Stromal cell of bone marrow (primary cell): Measurements from ENCODE around the gene TBC1D4.
A peak's percentile ranks its signal among the peaks of the same experiment; 100 is the strongest.
"Not testable (repeated sequence)": the region's sequence is repeated elsewhere in the genome, so short reads cannot be mapped to it uniquely, and the experiment has no call there.

Experiments
- DNase-seq: peaks from one replicate; pipeline ENCODE4 v3.0.0-alpha.2; 2012; ENCODE audit warnings: low read depth

TBC1D4 gene

DNA sequence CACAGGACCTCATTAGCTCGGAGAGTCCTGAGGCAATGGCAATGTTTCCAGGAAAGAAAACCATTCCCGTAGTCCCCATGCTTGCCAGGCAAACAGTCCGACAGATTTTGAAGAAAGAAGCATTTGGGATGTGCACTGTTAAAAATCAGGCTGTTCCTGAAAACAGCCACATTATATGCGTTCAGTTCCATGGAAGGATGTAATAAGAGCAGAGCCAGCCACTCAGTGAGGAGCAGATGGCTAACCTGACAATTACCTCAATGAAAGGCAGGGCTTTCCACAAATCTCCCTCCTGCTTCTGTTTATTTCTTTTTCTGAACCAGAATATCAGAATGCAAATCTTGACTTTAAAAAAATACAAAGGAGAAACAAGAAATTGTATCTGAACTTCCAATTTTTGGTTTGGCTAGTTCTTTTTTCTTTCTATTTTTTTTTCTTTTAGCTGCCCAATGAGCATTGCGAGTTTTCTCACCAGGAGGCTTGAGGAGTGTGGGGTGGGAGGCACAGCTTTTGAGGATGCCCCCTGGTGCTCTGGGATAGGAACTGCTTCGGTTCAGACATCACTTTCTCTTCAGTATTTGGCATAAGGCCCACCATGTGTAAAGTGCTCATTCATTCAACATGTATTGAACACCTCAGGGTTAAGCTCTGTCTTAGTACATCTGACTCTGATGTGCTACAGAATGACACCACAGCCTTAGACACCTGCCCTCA is 124.2 kb downstream of the TBC1D4 start:
- DNase-seq: peak; percentile 33

DNA sequence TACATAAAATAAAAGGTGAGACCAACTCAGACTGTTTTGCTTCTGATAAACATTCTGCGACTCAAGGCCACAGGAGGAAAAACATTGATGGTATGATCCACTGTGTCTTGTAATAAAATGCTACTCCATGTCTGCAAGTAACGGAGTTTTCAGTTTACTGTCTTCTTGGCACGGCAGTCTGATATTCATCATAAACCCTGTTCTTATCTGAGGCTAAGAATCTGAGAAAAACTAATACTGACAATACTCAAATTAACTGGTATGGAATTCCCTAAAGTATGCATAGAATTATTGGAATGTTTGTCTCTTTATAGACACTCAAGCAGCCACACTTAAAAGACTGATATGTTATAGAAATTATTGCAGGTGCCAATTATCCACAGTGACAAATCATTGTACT is 125.5 kb downstream of the TBC1D4 start:
- DNase-seq: no peak

DNA sequence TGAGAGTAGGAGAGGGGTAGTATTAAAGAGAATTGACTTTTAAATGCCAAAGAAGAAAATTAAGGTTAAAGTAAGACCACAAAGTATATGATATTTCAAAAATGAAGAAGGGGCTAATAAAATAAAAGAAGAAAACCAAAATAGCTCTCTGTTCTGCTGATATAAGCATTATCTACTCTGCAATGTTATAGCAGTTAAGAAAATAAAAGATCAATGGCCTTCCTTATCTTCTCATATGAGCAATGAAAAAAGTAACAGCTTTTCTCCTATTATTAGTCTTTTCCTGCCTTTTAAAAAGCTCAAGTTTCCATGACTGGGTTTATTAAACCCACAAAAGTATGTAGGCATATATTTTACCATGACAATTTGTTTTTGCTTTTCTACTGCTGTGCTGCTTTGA is 126.4 kb downstream of the TBC1D4 start:
- DNase-seq: no peak

DNA sequence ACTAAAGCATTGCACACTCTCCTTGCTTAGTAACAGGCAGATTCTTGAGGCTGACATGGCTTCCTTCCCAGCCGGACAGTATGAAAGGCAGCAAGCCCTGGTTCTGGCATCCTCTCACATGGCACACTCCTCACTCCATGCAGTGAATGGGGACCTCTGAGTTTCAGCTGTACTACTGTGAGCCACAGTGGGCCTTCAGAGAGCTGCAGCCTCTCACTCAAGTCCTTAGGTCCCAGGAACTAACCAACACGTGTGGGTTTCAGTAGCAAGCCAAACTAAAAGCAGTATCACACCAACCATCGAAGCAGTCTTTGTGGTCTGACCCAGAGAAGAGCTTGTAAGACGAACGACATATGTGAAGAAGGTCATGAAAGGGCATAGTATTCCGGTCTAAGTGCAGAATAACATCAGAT is 128.2 kb downstream of the TBC1D4 start:
- DNase-seq: peak; percentile 25

DNA sequence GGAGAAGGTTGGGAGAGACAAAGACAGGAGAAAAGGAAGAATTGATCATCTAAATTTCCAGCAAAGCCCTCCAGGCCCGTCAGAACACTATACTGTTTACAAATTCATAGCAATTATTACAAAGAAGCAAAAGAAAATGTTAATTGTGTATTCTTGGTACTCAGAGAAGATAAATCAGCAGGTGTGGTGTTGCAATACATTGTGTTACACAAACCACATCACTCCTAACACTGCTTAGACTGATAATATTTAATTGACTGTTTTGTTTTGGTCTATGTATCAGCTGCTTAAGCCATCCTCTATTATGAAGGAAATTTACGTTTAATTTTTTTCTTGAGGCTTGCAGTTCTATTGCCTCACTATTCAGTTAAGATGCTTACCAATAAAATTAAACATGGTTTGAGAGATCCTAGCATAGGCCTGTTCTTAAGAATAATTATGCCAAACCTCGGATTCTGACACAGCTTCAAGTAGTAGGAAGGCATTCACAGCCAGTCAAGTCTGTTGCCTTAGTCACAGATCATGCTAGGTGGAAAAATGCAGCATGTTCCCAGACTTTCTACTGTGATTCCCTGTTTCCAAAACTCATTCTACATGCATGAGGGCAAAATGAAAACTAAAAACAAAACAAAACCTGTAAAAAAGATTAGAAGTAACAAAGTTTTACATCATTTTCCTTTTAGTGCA is 129.2 kb downstream of the TBC1D4 start:
- no peak for DNase-seq

DNA sequence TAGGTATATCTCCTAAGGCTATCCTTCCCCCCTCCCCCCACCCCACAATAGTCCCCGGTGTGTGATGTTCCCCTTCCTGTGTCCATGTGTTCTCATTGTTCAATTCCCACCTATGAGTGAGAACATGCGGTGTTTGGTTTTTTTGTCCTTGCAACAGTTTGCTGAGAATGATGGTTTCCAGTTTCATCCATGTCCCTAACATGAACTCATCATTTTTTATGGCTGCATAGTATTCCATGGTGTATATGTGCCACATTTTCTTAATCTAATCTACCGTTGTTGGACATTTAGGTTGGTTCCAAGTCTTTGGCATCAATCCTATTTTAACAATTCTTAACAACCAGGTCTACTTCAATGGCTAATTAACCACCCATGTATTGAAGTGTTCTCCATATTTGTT is 130.4 kb downstream of the TBC1D4 start:
- DNase-seq: not testable (repeated sequence)

DNA sequence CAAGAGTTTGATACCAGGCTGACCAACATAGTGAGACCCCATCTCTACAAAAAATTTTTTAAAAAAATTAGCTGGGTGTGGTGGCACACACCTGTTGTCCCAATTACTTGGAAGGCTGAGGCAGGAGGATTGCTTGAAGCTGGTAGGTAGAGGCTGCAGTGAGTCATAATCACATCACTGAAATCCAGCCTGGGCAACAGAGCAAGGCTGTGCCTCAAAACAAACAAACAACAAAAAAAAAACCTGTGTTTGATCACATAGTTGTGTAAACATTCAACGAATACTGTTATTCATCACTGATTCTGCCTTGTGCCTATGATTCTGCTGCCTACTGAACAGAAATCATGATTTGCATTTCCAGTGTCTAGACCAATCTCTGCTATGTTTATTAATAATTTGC is 134.0 kb downstream of the TBC1D4 start:
- no peak for DNase-seq

DNA sequence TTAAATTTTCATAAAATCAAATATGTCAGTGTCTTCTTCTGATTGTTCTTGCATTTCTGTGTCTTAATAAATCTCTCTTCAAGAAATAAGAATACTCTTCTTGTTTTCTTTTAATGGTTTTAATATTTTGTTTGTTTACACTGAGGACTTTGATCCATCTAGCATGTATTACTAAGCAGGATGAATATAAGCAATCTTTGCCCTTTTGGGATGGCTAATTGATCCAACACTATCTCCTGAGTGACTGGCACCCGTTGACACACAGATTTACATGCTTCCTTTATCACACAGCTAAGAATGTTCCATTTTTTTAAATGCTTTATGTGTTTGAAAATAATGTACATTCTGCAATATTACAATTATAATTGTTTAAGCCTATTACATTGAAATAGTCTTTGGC is 134.5 kb downstream of the TBC1D4 start:
- DNase-seq: no peak

DNA sequence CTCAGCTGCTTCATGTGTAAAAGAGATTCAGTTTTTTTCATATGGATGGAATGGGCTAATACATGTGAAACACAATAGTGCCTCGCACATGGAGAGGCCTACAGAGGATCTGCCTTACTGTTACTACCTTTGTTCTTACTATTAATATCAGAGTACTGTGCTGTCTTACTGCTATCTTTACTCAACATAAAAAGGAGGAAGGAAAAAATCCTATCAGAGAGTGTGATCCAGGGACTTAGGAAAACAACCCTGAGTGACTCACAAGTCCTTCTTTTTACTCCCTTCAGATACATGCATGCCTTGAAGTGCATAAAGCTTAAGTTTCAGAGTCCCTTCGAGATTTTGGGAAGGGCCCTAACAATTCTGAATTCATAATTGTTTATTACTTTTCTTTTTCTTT is 136.8 kb downstream of the TBC1D4 start:
- no peak for DNase-seq

DNA sequence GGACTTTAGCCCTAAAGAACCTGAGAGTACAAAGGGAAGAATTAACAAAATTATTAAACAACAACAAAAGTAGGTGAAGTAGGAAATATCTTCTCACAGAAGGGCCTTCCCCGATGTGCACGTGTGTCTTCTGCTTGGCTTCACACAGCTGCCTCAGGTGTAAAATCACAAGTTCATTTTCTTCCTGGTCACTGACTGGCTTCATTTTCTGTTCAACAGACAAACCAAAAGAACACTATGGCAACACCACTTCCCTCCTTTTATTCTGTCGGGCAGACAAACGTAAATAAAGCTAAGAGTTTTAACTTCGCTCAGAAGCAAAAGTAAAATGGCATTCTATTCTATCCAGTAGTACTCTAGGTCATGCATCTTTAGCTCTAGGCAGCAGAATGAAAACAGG is 140.9 kb downstream of the TBC1D4 start:
- no peak for DNase-seq

DNA sequence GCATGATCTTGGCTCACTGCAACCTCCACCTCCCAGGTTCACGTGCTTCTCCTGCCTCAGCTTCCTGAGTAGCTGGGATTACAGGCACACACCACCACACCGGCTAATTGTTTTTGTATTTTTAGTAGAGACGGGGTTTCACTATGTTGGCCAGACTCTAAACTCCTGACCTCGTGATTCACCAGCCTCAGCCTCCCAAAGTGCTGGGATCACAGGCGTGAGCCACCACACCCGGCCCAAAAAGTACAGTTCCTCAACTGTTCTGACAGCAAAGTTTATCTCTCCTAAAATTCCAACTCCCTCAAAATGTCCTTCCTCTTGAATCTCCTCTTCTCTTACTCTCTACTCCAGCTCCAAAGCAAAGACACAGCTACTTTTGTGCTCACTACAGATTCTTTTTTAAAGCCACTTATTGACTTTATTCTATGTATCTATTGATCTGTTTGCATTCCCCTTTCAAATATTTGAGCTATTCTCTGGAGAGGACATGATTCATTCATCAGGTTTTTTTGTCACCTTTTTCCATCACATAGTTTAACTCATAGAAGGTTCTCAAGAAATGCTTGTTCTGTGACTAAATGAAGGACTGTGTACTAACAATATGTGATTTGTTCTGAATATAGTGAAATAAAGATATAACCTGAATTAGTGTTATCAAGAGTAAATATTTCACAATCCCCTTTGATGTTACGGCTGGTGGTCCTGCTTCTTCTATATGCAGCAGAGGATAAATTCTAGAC is 142.2 kb downstream of the TBC1D4 start:
- DNase-seq: no peak

DNA sequence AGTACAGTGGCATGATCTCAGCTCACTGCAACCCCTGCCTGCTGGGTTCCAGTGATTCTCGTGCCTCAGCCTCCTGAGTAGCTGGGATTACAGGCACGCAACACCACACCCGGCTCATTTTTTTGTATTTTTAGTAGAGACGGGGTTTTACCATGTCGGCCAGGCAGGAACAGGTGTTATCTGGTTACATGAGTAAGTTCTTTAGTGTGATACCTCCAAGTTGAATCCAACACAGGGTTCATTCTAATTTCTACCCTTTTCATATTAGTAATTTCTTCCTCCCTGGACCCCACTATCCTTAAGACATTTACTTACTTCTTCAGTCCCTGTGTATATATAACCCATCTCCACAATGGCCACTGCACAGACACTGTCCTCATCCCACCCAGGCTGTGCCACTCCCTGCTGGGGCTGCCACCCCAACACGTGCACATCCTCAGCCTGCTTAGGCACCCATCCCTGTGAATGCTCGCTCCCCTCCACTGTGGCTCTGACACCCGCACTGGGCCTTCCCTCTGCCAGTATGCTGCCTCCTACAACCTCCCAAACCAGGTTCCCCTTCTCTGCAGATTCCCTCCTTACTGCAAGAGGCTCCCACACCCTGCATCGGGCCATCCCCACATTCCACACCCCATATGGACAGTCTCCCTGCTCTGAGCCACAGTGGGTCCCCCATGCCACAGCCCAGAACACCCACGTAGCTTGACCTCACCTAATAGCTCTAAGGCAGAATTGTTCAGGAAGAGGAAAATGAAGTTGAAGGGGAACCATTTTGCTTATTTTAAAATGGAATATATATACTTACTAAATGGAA is 147.1 kb downstream of the TBC1D4 start:
- no peak for DNase-seq

DNA sequence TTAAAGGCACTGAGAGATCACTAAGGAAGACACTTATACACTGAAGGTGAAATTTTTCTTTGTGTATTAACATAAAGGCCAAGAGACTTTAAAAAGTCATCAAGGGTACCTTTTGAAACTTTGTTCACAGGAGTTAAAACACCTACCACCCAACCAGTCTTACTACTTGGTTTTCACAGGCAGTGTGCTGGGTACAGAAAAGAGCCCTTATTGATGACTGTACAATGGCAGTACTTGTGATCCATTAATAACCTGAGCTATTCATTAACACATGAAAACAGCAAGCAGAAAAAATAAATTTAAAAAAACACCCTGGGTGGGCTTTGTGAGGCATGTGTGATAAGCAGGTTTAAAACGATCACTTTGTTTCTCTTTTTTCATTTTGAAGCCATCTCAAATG is 148.9 kb downstream of the TBC1D4 start:
- no peak for DNase-seq

DNA sequence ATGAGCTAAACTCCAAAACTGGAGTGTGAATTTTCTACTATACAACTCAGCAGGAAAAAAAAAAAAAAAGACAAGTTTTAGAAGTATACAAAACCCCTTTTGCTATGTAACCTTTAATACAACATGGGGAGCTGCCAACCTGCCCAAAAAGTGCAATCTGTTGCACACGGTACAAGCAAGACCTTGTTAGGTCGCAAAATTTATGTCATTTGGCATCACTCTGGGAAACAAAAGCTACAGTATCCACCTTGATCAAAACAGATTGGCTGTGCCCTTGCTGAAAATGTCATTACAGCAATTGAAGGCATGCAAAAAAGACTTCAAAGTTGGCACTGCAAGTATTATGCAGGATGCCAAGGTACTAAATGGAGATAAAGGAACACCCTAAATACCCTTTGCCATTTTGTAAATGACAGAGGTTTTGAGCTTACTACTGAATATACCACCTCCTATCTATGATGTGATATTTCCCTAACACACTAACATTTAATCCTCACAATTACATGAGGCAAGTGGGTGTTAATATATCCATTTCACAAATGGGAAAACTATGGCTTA is 150.1 kb downstream of the TBC1D4 start:
- no peak for DNase-seq

DNA sequence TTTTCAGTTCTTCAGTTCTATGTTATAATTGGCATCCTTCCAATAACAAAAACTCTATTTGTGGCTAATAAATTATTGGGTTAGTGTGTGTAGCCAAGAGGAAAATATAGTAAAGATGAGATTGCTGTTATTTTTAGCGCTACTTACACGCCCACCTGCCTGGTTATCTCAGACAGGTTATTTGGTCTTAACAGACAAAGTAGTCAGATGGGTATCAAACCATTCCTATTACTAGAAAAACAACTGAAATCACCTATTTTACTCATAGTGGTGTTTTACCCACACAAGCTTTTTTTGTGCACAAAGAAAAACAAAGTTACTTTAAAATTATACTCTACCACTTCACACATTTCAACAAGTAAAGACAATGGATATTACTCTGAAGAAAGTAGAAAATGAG is 151.2 kb downstream of the TBC1D4 start:
- DNase-seq: no peak

DNA sequence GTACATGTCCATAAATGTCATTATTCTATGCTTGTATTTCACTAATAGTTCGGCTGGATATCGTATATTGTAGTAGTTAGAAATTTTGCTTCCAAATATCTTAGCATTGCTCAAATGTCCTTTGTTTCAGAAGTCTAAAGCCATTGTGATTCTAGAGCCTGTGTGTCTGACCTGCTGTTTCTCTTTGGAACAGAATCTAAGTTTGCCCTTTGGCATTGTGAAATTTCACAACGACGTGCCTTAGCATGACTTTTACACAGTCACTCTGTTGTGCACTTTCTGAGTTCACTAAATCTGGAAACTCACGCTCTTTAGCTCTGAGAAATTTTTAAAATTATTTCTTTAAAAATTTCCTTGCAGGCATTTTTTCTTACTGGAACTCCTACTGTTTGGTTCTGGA is 152.2 kb downstream of the TBC1D4 start:
- no peak for DNase-seq

DNA sequence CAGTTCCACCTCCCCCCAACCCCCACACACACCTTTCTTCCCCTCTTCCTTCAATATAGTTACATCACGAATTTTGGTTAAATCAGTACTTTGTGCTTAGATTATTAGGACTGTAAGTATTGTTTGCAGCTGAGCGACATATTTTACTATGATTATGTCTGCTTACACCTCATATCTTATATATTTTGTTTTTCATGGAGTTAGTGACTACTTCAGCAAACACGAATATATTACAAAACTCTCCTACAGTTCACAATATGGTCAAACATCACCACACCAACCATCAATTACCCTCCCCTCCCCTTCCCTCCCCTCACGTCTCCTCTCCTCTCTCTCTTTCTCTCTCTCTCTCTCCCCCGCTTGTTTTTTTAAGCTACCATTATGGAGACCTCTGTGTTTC is 152.9 kb downstream of the TBC1D4 start:
- DNase-seq: no peak

DNA sequence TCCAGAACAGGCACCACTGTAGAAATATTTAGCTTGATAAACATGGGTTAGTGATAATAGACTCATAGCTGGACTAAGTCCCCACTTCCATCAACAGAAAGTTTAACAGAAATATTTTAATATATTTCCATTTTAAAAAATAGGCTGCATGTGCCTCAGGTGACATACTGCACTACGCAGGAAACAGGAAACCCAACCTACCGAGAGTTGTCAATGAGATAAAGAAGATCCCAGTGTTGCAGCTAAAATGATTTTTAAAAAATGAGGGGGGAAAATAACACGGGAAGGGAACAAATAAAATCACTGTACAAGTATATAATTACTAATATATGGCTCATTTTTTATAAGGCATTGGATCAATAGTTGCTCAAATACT is 154.8 kb downstream of the TBC1D4 start:
- no peak for DNase-seq

DNA sequence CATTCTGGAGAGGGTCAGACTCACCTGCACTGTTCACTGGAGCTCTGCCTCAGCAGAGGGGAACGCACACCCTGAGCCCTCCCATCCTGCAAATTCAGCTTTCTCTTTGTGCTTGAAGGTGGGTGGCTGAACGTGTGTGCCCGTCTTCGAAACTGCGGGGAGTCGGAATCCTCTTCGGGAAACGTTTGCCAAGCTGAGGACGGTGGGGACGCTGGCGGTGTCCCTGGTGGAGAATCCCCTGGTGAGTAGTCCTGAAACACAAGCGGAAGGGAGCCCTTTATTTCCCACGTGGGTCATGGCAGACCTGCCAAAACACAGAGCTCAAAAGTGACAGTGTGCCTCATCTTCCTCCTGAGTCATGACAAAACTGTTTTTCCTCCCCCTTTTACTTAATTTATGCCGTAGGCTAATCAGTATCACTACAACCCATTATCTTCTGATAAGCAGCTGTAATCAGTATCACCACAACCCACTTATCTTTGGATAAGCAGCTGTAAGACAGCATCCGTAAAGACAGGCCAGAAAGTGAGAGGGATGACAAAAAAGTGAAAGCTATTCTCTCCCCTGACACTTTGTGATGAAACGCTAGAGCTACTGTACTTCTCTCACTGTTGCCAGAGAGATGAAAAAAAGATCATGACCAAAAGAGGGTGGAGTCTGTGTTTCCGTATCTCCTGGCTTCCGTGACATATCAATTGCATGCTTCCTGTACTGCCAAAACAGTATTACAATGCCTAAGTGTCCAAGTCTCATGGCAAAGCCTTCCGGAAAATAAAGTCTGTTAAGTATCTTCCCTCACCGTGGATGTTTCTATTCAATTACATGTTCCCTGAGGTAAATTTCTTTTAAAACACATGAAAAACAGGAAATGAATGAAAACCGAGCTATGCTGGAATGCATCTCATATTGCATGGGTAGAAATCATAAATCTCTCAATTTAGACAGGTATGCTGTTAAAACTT is 155.5 kb downstream of the TBC1D4 start:
- DNase-seq: peak; percentile 27

DNA sequence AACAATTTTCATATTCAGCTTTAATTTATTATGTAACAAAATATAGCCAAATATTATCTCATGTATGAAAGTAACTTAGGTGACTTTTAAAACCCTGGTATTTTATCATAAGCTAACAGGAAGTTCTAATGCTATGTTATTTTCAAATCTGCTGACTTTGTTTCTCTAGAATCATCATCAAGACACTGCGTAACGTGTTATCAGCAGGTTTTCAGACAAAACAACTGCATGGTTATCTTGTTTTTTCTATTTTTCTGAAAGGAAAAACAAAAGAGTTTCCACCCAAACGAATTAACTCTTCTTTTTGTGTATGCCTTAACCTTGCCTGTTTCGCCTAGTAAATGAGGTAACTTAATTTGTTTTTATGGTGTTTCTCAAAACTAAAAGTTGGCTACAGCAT is 156.3 kb downstream of the TBC1D4 start:
- no peak for DNase-seq

DNA sequence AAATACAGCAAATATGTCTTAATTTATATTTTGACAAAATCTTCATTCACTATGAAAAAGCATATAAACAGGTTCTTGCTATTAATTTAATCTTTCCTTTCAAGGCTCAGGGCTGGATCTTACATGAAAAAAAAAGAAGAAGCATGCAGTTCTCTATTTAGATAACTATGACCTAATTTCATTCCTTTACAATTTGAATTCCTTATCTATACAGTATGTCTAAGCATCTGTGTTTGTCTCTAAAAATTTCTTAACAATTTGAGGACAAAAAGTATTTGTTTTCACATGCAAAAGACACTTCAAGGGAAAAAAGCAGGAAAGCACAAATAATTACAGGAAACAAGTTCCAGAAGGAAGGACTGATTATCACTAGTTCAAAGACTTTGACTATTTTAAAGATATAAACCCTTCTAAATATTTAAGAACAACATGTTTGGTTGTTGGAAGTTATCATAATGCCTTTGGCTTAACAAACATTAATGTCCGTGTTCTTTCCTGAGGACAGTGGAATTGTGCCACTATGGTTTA is 157.5 kb downstream of the TBC1D4 start:
- DNase-seq: no peak
